ENCODE results near the gene TRAPPC10. TPM values are rescaled to one million over a fixed set of nuclear protein-coding genes. Genes with fewer than 3 reads are reported as not detected.

TRAPPC10 gene
- total and polyA plus RNA-seq, 10 donors, result 6.0 to 83.2 (median 63.3) TPM

GRCh38 chr21:44010429-44010828 is 1.7 kb upstream of the TRAPPC10 start:
- WGBS, 5 donors, result 69 to 84% (median 79%) methylated on average over 9 of the region's 9 CpGs
- intact Hi-C loops (cut with DNase I; ENCODE audit: low total_unique reads), result no loop called here
- no peak for TF ChIP-seq POLR2A (IDR thresholded peaks at IDR 0.05)
- TF ChIP-seq CTCF (IDR thresholded peaks at IDR 0.05 in 8 of 11, conservative IDR thresholded peaks at IDR 0.05 in 3 of 11), result no peak
- no peak for TF ChIP-seq POLR2AphosphoS5 (IDR thresholded peaks at IDR 0.05)
- Histone ChIP-seq H3K9me3 (no peaks in the 10 kb centered on the region), H3K4me1 (peaks cover 23 to 49% (median 39%) of the 10 kb centered on the region in 6 donors), H3K4me3 (no peak overlapping the region), H3K27ac (peak overlapping the region in 2 of 8 donors; percentile 19 to 26), H3K27me3 (replicated peaks in 1 of 7) (no peaks in the 10 kb centered on the region), H3K36me3 (no peaks in the 10 kb centered on the region)
- no peak for DNase-seq

DNA sequence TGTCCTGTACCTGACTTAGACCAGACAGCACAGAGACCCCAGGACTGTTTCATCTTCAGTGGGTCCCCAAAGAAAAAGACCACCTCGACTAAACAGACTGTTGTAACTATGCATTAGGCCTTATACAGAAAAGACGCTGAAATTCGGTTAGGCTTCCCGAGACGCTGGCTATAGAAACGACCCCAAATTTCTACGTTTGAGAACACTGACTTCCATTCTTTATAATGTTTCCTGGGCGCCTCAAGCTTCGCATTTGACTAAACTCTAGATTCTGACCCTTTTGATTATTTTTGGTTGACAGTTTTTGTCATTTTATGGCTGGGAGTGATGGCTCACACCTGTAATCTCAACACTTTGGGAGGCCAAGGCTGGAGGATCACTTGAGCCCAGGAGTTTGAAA is 986 bp upstream of the TRAPPC10 start:
- no peaks in the 10 kb centered on the region for H3K27me3 ChIP-seq (replicated peaks in 1 of 7)
- DNase-seq, result no peak
- no peaks in the 10 kb centered on the region for H3K36me3 ChIP-seq
- H3K9me3 ChIP-seq, result no peaks in the 10 kb centered on the region
- TF ChIP-seq POLR2A (IDR thresholded peaks at IDR 0.05), result no peak
- TF ChIP-seq CTCF (IDR thresholded peaks at IDR 0.05 in 8 of 11, conservative IDR thresholded peaks at IDR 0.05 in 3 of 11), result no peak
- no peak for TF ChIP-seq POLR2AphosphoS5 (IDR thresholded peaks at IDR 0.05)
- WGBS, 5 donors, result 79 to 85% (median 83%) methylated on average over 9 of the region's 9 CpGs
- peaks cover 29 to 56% (median 46%) of the 10 kb centered on the region in 6 donors for H3K4me1 ChIP-seq
- peak overlapping the region; percentile 85 to 99 (median 97) for H3K27ac ChIP-seq
- intact Hi-C loops (cut with DNase I; ENCODE audit: low total_unique reads), result no loop called here
- H3K4me3 ChIP-seq, result peak overlapping the region in 7 of 8 donors; percentile 86 to 95 (median 89)

- H3K4me1 ChIP-seq, result peaks cover 42 to 72% (median 61%) of the 10 kb centered on the region in 6 donors
- intact Hi-C loops (cut with DNase I; ENCODE audit: low total_unique reads), result no loop called here
- peak overlapping the region; percentile 85 to 99 (median 97) for H3K27ac ChIP-seq
- H3K9me3 ChIP-seq, result no peaks in the 10 kb centered on the region
- no peaks in the 10 kb centered on the region for H3K27me3 ChIP-seq (replicated peaks in 1 of 7)
- WGBS, 5 donors, result 0 to 1% (median 1%) methylated on average over 41 to 87 of the region's 87 CpGs
- TF ChIP-seq CTCF (IDR thresholded peaks at IDR 0.05 in 8 of 11, conservative IDR thresholded peaks at IDR 0.05 in 3 of 11) (peak in 6 of 11 experiments; percentile 11 to 53 (median 38)), POLR2A (IDR thresholded peaks at IDR 0.05) (no peak)
- peak overlapping the region; percentile 85 to 95 (median 89) for H3K4me3 ChIP-seq
- no peaks in the 10 kb centered on the region for H3K36me3 ChIP-seq
- peak; percentile 95 for DNase-seq
Observed at GRCh38 chr21:44012474-44013379, 618 bp downstream of the TRAPPC10 start.

- TF ChIP-seq POLR2A (IDR thresholded peaks at IDR 0.05), result no peak
- TF ChIP-seq POLR2AphosphoS5 (IDR thresholded peaks at IDR 0.05), result no peak
- no peak for TF ChIP-seq CTCF (IDR thresholded peaks at IDR 0.05 in 8 of 11, conservative IDR thresholded peaks at IDR 0.05 in 3 of 11)
- Histone ChIP-seq H3K27ac (peak overlapping the region; percentile 85 to 99 (median 97)), H3K27me3 (replicated peaks in 1 of 7) (no peaks in the 10 kb centered on the region), H3K4me1 (peaks cover 43 to 80% (median 69%) of the 10 kb centered on the region in 6 donors), H3K4me3 (peak overlapping the region; percentile 85 to 95 (median 89)), H3K9me3 (no peaks in the 10 kb centered on the region), H3K36me3 (no peaks in the 10 kb centered on the region)
- intact Hi-C loops (cut with DNase I; ENCODE audit: low total_unique reads), result no loop called here
- DNase-seq, result no peak
- WGBS, 5 donors, result 3 to 10% (median 7%) methylated on average over 8 of the region's 8 CpGs
Observed at GRCh38 chr21:44013380-44014088, 1.4 kb downstream of the TRAPPC10 start.

All from spleen (tissue), 11 donors.